Measurements from ENCODE around the gene TSPAN17.

The TSPAN17 gene

DNA sequence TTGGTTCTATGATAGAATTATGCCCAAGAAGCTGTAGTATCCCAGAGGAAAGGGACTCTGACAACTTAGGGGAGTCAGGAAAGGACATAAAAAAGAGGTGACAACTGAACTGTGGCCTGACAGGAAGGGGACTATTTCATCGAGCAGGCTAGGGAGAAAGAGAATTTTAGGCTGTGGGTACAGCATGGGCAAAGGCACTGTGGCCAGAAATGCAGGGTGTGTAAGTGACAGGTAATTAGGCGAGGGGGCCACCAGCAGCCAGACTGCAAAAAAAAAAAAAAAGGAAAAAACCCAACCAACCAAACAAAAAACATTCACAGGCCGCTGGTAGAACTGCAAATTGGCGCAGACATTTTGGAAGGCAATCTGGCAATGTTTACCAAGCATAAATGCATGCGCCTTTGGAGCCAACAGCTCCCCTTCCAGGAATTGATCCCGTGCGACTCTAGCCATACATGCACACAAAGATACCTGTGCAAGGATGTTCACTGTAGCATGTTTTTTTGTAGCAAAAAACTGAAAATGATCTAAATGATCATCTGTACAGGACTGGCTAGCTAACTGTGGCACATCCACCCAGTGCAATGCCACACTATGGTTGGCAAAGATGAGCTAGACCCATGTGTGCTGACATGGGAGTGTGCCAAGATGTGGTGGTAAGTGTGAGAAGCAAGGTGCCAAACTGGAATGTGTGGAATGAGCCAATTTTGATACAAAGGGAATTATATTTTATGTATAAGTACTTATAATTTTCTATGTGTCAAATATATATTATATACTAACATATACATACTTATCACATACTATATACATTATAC is 15.7 kb upstream of the TSPAN17 start:
- TF ChIP-seq, protein P1, sequence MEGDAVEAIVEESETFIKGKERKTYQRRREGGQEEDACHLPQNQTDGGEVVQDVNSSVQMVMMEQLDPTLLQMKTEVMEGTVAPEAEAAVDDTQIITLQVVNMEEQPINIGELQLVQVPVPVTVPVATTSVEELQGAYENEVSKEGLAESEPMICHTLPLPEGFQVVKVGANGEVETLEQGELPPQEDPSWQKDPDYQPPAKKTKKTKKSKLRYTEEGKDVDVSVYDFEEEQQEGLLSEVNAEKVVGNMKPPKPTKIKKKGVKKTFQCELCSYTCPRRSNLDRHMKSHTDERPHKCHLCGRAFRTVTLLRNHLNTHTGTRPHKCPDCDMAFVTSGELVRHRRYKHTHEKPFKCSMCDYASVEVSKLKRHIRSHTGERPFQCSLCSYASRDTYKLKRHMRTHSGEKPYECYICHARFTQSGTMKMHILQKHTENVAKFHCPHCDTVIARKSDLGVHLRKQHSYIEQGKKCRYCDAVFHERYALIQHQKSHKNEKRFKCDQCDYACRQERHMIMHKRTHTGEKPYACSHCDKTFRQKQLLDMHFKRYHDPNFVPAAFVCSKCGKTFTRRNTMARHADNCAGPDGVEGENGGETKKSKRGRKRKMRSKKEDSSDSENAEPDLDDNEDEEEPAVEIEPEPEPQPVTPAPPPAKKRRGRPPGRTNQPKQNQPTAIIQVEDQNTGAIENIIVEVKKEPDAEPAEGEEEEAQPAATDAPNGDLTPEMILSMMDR (IDR thresholded peaks at IDR 0.05; ENCODE audit: low read length, missing control alignments): no peak
- no peak for DNase-seq (ENCODE audit: low read depth)
- H3K4me3 ChIP-seq (replicated peaks; ENCODE audit: low read depth, low read length): no peak overlapping the region

DNA sequence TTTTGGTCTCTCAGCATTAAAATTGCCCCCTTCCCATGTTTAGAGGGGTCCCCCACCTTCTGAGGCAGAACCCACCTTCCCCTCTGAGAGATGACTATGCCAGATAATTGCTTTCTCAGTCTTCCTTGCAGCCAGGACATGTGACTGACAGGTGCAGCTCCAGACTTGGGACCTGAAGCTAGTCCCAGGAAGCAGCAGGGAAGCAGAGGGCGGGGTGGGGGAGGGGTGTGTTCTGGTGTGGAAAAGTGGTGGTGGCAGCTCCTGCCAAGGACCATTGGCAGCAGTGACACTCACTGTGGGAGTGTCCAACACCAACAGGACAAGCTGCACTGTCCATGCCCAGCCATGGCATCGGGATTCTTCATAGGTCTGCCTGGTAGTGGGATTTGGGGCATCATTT is 14.5 kb upstream of the TSPAN17 start:
- TF ChIP-seq, protein P1 (IDR thresholded peaks at IDR 0.05; ENCODE audit: low read length, missing control alignments): no peak
- H3K4me3 ChIP-seq (replicated peaks; ENCODE audit: low read depth, low read length): no peak overlapping the region
- no peak for DNase-seq (ENCODE audit: low read depth)

DNA sequence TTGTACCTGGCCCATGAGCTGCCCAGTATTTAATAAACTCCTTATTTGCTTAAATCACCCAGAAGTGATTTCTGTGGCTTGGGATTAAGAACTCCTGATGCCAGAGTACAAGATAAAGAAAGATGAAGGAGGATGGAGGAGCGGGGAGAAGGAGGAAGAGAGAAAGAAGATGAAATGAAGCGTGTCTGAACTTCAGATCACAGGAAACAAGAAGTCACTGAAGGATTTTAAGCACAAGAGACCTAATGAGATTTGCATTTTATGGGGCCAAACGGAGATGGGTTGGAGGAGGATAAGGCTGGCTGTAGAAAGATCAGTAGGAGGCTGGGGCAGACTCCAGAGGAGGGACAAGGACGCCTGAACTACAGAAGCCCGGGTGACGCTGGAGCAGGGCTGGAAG is 13.7 kb upstream of the TSPAN17 start:
- TF ChIP-seq, protein P1 (IDR thresholded peaks at IDR 0.05; ENCODE audit: low read length, missing control alignments): no peak
- DNase-seq (ENCODE audit: low read depth): no peak

DNA sequence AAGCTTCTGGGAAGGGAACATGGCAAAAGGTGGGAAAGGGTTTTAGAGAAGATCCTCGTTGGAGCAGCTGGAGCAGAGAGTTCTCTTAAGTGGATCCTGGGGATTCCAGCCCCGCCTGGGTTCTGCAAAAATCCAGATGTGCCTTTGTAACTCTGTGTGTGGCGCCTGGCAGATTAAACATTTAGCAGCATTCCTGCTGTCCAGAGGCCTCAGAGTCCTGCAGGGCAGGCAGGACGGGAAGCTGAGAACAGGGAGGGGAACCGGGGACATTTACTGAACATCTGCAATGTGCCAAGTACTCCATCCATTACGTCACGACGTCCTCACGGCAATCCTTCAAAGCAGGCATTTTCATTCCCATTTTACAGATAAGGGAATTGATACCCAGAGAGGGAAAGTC is 10.9 kb upstream of the TSPAN17 start:
- peak; percentile 29 for DNase-seq (ENCODE audit: low read depth)
- TF ChIP-seq, protein P1 (IDR thresholded peaks at IDR 0.05; ENCODE audit: low read length, missing control alignments): no peak
- H3K4me3 ChIP-seq (replicated peaks; ENCODE audit: low read depth, low read length): no peak overlapping the region

More for the DNA sequence above, 13.7 kb upstream of the TSPAN17 start:
- no peak overlapping the region for H3K4me3 ChIP-seq (replicated peaks; ENCODE audit: low read depth, low read length)

DNA sequence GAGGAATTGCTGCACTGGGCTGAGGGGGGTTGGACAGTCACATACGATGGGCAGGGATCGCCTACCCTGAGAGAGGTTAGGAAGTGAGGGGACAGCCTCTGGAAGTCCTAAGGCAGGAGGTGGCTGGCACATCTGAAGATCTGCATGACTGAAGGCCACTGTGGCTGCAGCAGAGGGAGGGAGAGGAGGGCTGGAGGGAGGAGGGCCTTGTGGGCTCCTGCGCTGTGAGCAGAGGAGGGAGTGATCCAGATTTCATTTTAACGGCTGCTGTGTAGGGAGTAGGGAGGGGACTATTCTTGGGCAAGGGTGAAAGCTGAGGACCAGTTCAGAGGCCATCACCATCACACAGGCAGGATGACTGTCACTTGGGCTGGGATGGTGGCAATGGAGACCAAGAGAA is 9.7 kb upstream of the TSPAN17 start:
- DNase-seq (ENCODE audit: low read depth): no peak
- TF ChIP-seq, protein P1 (IDR thresholded peaks at IDR 0.05; ENCODE audit: low read length, missing control alignments): no peak
- no peak overlapping the region for H3K4me3 ChIP-seq (replicated peaks; ENCODE audit: low read depth, low read length)

DNA sequence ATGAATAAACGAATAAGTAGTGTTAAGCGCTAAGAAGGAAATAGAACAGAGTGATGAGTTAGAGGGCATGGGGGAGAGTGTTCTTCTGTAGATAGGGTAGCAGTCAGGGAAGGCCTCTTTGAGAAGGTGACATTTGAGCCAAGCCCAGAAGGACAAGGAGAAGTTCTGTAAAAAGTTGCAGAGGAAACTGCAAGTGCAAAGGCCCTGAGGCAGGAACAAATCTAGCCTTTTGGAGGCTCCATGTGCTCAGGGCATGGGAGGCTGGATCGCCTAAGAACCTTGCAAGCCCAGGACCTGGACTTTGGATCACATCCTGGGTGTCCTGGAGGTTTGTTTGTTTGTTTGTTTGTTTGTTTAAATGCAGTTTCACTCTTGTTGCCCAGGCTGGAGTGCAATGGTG is 8.8 kb upstream of the TSPAN17 start:
- no peak overlapping the region for H3K4me3 ChIP-seq (replicated peaks; ENCODE audit: low read depth, low read length)
- no peak for DNase-seq (ENCODE audit: low read depth)
- TF ChIP-seq, protein P1 (IDR thresholded peaks at IDR 0.05; ENCODE audit: low read length, missing control alignments): no peak

DNA sequence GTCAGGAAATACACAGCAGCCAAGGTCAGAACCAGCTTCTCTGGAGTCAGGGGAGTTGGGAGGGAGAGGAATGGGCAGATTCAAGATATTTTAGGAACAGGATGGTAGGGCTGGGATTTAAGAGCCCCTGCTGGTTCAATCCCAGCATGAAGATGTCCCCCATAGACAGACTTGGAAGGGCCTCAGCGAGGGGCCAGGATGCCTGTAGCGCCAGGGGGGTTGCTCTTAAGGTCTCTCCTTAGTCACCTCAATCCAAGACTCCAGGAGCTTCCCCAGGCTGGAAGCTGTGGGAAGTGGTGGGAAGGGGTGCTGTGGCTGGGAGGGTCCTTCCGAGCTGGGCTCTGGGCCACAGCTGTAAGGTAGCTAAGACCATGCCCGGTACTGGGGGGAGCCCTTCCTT is 8.1 kb upstream of the TSPAN17 start:
- TF ChIP-seq, protein P1 (IDR thresholded peaks at IDR 0.05; ENCODE audit: low read length, missing control alignments): no peak
- no peak for DNase-seq (ENCODE audit: low read depth)
- no peak overlapping the region for H3K4me3 ChIP-seq (replicated peaks; ENCODE audit: low read depth, low read length)
